Testis (tissue), 3 donors: Measurements from ENCODE around the gene ZNF644. TPM values are rescaled to one million over a fixed set of nuclear protein-coding genes. Genes with fewer than 3 reads are reported as not detected.

Experiments used
- DNase-seq: peaks from one replicate; pipeline ENCODE4 v3.0.0-alpha.2; 2019
- H3K27ac ChIP-seq, 2 donors: fragments of 200-600 bp; sonication (generic); one replicate each; pipeline ENCODE4 v1.5.1; 2019
- H3K27me3 ChIP-seq: fragments of 200-600 bp; sonication (generic); one replicate; pipeline ENCODE4 v1.5.1; 2019
- H3K36me3 ChIP-seq: fragments of 200-600 bp; sonication (generic); one replicate; pipeline ENCODE4 v1.5.1; 2017; ENCODE audit warnings: low read depth; ENCODE audit errors: missing control alignments
- H3K4me1 ChIP-seq: fragments of 200-600 bp; sonication (generic); one replicate; pipeline ENCODE4 v1.5.1; 2019
- H3K4me3 ChIP-seq, 2 donors: fragments of 200-600 bp; sonication (generic); one replicate each; pipeline ENCODE4 v1.5.1; 2017 to 2019
- H3K9me3 ChIP-seq: fragments of 200-600 bp; sonication (generic); one replicate; pipeline ENCODE4 v1.5.1; 2017
- CTCF ChIP-seq, 3 experiments: fragments of 450-650 bp in 2 of 3; fragments of 200-600 bp in 1 of 3; sonication (generic) in 1 of 3; IDR thresholded peaks; one replicate each; pipeline ENCODE4 v1.5.1; 2016 to 2019; ENCODE audit warnings: antibody characterized with exemption in 3 of 3, mild to moderate bottlenecking in 2 of 3, moderate library complexity in 1 of 3
- POLR2A ChIP-seq: fragments of 450-650 bp; IDR thresholded peaks from one replicate; pipeline ENCODE4 v1.6.1; 2017; ENCODE audit warnings: antibody characterized with exemption, mild to moderate bottlenecking, moderate library complexity
- WGBS, 2 donors: methylation state at CpG; one replicate each; pipeline ENCODE4 v1.1.5; 2018; 5-methylcytosine and 5-hydroxymethylcytosine counted together
- intact Hi-C: fragments of 100-400 bp; cut with DNase I; formaldehyde crosslinking; loops from one replicate; pipeline ENCODE4 v1.15.1; 2023; ENCODE audit warnings: low total_unique reads
- polyA plus RNA-seq: library from polyadenylated mRNA; stranded (reverse); fragments of 350-450 nt; fragmentation: Illumina TruSeq; extraction: RNeasy Lipid Tissue Mini Kit (QIAGEN cat#74804); gene quantifications from one replicate; pipeline ENCODE4 v1.2.3, GENCODE V29; 2014; ENCODE audit warnings: low read depth, low replicate concordance; ENCODE audit not compliant: insufficient read depth
- total RNA-seq, 2 donors: library from RNA; depleted of rRNA; stranded (reverse); fragments of >200 nt; gene quantifications; one replicate each; pipeline ENCODE4 v1.2.3, GENCODE V29; 2016

The ZNF644 gene
- total and polyA plus RNA-seq, 3 donors from 2014 or later: 21.6 to 73.8 (median 70.5) TPM

DNA sequence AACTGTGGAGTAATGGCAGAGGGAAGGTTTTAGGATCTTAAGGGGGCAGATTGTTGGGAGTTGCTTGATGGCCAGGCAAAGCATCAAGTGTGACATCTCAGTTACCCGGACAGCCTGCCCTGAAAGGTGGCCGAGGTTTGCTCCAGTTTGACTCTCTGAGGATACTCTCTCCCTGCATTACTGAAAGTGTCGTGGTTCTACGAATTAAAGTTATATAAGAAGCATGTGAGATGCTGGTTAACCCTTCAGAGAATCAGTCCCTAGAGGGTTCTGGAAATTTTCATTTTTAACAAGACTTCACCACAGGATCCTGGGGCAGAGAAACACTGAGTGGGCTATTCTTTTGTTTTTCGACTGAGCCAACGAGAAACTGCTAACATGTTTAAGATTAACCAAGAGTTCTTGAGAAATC, 689 bp upstream of the ZNF644 start:
- intact Hi-C loops: no loop called here
- WGBS, 2 donors: 44 to 62% methylated on average over 4 to 6 of the region's 6 CpGs
- peak overlapping the region; percentile 94 to 99 for H3K4me3 ChIP-seq
- no peaks in the 10 kb centered on the region for H3K4me1 ChIP-seq
- no peak for TF ChIP-seq CTCF (IDR thresholded peaks at IDR 0.05)
- TF ChIP-seq POLR2A: no peak
- no peaks in the 10 kb centered on the region for H3K9me3 ChIP-seq
- peak overlapping the region; percentile 99 to 100 for H3K27ac ChIP-seq
- no peaks in the 10 kb centered on the region for H3K36me3 ChIP-seq
- no peaks in the 10 kb centered on the region for H3K27me3 ChIP-seq
- DNase-seq: no peak

DNA sequence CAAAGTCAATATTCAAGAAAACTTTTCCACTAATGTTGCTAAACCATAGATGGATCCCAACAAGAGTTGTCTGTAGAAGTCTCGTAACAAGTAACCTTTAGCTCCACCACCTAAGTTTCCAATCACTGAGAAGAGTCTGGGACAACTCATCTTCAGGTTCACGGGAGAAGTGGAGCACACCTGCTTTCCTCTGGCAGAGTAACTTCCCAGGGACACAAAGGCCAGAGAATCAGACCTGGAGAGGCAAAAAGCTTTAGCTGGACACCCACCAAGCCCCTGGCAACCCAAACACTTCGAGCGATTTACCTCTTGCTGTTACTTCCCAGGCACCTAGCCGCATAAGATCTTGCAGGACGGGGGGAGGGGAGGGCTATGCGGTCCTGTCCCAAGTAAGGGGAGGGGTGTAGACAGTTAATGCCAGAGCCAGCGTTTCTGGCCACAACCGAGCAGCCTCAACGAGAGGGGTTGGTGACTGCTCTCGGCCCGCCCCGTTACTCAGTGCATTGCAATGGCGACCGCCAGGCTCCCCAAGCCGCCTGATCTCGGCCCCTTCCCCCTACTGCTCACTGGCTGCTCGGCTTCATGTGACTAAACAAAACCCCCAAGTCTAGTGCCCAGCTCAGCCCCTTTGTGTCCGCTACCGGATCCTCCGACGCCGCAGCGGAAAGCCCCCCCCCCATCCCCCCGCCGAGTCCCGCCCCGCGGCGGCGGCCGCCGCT, 709 bp downstream of the ZNF644 start:
- DNase-seq: peak; percentile 79
- intact Hi-C loops: no loop called here
- Histone ChIP-seq H3K4me3 (peak overlapping the region; percentile 94 to 99), H3K27ac (peak overlapping the region; percentile 99 to 100), H3K36me3 (no peaks in the 10 kb centered on the region), H3K27me3 (no peaks in the 10 kb centered on the region), H3K9me3 (no peaks in the 10 kb centered on the region), H3K4me1 (no peaks in the 10 kb centered on the region)
- TF ChIP-seq POLR2A (no peak), CTCF (IDR thresholded peaks at IDR 0.05) (no peak)
- 1% methylated on average over 12 to 33 of the region's 33 CpGs for WGBS, 2 donors

DNA sequence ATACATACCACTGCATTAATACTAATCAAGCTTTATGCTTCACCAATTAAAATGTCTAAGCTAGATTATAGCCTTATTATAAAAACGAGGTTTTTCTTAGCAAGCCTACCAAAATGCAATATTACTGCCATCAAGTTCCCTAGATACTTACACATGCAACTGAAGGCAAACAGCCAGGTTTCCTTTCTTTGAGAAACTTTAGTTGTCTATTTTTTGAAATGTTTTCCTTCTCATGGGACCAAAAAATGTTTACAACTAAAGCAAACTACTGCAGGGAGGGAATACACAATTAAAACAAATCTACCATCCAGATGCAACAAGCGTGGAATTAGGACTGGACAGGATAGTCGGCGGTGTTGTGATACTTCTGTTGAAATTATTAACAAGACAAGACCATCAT, 1.3 kb downstream of the ZNF644 start:
- DNase-seq: no peak
- intact Hi-C loops: no loop called here
- no peaks in the 10 kb centered on the region for H3K36me3 ChIP-seq
- TF ChIP-seq POLR2A (no peak), CTCF (IDR thresholded peaks at IDR 0.05) (no peak)
- no peaks in the 10 kb centered on the region for H3K27me3 ChIP-seq
- 9 to 34% methylated on average over 4 of the region's 4 CpGs for WGBS, 2 donors
- H3K9me3 ChIP-seq: no peaks in the 10 kb centered on the region
- H3K27ac ChIP-seq: peak overlapping the region; percentile 99 to 100
- H3K4me1 ChIP-seq: no peaks in the 10 kb centered on the region
- peak overlapping the region in 1 of 2 donors; percentile 94 for H3K4me3 ChIP-seq

DNA sequence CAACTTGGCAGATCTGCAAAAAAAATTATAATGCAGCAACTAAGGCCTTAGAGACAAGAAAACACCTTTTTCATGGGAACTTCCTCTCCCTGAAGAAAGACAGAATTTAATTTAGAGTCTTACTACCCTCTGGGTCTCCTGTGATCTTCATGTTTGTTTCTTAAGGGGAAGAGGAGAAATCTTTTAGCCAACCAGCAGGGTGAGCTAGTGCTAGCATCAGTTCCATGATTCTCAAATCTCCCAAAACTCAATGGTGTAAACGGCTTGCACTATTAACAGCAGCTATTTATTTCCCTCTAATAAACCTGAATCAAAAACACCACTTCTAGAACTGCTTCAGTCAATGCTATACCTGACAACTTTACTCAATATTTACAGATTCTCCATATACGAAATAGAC, 3.8 kb downstream of the ZNF644 start:
- intact Hi-C loops: no loop called here
- 81 to 85% methylated on average over 2 of the region's 2 CpGs for WGBS, 2 donors
- TF ChIP-seq POLR2A (no peak), CTCF (IDR thresholded peaks at IDR 0.05) (no peak)

More for the DNA sequence above, 3.8 kb downstream of the ZNF644 start:
- Histone ChIP-seq H3K4me1 (no peaks in the 10 kb centered on the region), H3K4me3 (no peak overlapping the region), H3K9me3 (no peaks in the 10 kb centered on the region), H3K27ac (no peak overlapping the region), H3K27me3 (no peaks in the 10 kb centered on the region), H3K36me3 (no peaks in the 10 kb centered on the region)
- no peak for DNase-seq
